Measurements from ENCODE around the gene MSI2.
A peak's percentile ranks its signal among the peaks of the same experiment; 100 is the strongest.
"Not testable (repeated sequence)": the region's sequence is repeated elsewhere in the genome, so short reads cannot be mapped to it uniquely, and the experiment has no call there.

The MSI2 gene

DNA sequence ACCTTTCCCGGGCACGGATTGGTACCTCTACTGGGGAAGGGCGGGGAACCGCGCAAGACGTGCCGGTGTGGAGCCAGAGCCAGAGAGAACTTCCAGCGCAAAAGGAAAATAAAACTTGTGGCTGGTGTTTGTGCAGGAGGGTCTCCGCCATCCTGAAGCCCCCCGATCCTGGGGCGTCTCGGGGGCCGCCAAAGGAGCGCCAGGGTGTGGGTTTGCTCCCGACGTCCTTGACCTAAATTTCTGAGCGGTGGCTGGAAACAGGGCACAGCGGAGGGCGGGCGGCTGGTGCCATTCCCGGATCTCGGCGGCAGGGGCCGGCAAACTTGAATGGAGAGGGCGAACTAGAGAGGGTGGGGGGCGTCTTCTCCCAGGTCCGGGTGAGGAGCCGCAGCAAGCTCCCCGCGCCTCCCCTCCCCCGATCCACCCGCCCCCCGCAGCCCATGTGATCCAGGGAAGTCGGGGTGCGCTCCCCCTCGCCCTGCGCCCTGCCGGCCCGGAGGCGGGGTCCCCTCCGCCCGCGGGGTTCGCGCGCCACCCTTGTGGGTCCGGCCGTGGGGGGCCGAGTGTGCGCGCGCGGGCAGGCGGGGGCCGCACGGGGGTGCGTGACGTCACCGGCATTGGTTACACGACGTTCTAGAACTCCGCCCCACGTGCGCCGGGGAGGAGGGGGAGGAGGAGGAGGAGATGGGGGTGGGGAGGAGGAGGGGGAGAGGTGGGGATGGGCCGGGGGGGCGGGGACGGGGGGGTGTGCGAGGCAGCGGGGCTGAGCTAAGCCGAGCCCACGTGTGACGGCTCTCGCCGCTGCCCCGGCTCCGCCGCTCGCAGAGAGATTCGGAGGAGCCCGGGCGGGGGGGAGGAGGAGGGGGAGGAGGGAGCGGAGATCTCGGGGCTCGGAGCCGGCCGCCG lies at the start of gene MSI2:
Gene MSI2 (plus strand): TSS at position 748 of the 906 bp plus-strand sequence. CDS start 220 bp downstream, outside the sequence.
- peak; percentile 57 for DNase-seq

DNA sequence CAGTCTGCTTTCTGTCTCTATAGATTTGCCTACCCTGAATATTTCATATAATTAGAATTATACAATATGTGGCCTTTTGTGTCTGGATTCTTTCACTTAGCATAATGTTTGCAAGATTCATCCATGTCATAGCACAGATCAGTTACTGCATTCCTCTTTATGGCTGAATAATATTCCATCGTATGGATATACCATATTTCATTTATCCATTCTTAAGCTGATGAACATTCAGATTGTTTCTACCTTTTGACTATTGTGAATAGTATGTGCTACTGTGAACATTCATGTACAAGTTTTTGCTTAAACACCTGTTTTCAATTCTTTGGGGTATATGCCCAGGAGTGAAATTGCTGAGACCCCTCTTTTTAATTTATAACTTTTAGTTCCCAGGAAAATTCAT lies 49.4 kb upstream of the MSI2 start:
- no peak for DNase-seq

DNA sequence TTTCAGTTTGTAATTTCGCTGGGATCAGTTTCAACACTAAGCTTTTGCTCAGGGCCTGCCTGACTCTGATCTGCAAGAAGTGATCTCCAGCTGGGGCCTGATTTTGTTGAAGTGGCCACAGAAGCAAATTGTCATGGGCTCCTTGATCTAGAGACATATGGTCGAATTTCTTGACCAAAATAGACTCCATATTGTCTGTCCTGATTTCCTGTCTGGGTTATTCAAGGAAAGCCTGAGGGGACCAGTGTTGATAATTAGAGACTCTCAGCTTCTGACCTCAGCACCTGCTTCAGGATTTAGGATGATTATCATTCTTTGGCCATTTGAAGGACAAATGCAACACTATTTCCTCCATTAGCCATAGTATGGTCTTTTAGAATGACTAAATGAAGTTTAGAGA lies 48.9 kb upstream of the MSI2 start:
- no peak for DNase-seq

DNA sequence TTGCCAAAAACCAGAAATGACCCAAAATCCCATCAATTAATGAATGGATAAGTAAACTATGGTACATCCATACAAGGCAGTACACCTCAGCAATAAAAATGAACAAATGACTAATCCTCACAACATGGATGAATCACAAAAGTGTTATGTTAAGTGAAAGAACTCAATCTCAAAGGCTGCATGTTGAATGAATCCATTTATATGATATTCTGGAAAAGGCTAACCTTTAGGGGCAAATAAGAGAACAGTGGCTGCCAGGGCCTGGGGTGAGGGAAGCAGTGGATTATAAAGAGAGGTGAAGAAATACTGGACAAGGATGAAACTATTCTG lies 46.1 kb upstream of the MSI2 start:
- no peak for DNase-seq

DNA sequence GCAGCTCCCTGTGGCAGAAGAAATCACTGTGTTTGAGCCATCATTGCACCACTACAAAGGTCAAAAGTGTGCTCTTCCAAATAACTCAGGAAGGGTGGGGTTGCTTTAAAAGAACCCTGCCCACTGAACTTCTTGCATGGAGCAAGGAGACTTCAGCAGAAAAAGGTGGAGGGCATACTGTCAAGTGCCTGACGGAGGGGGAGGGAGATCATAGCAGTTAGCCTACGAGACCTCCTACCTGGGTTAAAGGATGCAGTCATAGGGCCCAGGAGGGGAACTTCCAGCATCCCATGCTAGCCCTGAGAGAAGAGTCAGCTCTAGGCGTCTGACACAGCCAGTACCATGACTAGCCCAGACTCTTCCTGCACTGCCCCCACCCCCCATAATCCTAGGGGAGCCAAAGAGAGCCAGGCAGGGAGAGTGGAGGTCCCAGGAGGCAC lies 45.3 kb upstream of the MSI2 start:
- DNase-seq = no peak

DNA sequence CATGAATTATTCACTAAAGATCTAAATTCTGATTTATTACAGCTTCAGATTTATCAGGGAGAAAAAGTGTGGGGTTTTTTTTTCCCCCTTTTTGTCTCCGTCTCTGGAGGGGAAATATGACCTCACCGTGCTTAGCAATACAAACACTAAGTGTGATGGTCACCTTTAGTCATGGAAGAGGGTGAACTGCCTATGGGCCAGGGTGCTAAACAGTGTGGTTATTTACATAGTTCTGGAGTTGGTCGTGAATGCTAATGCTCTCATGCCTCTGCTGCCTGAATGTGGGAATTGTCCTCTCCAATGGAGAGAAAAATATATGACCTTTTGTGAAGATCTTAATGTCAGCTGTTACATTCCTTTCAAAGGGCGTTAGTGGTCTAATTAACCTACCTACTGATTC lies 44.8 kb upstream of the MSI2 start:
- DNase-seq = no peak

DNA sequence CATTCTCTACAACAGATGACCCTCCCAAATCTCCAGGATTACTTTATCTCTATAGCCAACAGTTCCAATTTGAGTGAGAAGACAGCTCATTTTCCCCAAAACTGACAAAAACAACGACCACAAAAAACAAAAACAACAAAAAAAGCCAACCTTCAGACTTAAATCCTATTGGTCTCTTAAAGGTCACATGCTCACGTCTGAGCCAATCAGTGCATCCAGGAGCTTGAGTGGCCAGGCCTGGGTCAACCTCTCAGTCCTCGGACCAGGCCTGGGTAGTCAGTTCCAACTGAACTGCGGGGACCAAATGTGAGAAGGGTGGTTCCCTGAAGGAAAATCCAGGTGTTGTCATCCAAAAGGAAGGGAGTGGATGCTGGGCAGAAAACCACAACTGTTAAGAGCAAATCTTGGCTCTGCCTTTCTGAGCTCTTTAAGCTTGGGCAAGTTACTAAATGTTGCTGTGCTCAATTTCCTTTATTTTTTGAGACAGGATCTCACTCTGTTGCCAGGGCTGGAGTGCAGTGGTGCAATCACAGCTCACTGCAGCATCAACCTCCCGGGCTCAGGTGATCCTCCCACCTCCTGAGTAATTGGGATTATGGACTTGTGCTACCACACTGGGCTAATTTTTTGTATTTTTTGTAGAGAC lies 43.0 kb upstream of the MSI2 start:
- DNase-seq = no peak

DNA sequence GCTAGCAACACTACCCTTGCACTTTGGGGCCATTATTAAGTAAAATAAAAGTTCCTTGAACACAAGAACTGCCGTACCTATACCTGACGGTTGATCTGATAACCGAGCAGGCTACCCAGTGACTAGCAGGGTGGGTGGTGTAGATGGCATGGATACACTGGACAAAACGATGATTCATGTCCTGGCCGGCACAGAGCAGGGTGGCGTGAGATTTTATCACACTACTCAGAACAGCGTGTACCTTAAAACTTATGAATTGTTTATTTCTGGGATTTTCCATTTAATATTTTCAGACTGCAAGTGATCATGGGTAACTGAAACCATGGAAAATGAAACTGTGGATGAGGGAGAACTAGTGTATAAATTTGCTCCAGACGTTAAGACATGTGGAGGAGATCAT lies 41.0 kb upstream of the MSI2 start:
- no peak for DNase-seq

DNA sequence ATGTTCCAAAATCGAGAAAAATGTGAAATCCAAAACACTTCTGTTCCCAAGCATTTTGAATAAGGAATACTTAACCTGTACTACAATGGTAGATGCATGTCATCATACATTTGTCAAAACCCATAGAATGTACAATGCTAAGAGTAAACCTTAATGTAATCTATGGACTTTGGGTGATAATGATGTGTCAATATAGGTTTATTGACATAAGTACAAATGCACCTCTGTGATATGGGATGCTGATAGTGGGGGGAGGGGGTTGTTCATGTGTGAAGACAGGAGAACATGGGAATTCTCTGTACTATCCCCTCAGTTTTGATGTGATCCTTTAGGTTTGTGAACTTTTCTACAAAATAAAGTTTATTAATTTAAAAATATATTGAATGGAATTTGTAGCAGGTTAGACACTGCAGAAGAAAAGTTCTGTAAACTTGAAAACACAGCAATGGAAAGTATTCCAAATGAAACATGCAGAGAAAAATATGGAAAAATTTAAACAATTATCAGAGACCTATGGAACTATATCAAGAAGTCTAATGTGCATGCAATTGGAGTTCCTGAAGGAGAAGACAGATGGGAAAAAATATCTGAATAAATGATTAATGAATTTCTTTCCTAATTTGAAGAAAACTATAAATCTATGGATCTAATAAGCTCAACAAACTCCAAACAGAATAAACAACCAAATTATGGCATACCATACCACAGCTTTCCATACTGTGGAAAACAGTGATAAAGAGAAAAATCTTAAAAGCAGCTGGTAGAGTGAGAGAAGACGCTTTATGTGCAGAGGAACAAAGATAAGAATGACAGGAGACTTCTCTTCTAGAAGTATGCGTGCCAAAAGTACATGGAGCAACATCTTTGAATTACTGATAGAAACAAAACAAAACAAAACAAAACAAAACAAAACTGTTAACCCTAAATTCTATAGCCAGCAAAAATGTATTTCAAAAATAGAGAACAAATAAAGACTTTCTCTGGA lies 34.7 kb upstream of the MSI2 start:
- DNase-seq = no peak

DNA sequence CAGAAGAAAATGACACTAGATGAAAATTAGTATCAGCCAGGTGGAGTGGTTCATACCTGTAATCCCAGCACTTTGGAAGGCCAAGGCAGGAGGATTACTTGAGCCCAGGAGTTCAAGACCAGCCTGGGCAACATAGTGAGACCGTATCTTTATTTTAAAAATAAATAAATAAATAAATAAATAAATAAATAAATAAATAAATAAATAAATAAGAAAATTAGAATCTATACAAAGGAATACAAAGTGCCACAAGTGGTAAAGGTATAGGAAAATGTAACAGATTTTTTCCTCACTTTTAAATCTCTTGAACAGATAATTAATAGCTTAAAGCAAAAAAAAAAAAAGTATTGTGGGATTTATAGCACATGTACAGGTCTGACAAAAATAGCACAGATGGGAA lies 33.9 kb upstream of the MSI2 start:
- not testable (repeated sequence) for DNase-seq

DNA sequence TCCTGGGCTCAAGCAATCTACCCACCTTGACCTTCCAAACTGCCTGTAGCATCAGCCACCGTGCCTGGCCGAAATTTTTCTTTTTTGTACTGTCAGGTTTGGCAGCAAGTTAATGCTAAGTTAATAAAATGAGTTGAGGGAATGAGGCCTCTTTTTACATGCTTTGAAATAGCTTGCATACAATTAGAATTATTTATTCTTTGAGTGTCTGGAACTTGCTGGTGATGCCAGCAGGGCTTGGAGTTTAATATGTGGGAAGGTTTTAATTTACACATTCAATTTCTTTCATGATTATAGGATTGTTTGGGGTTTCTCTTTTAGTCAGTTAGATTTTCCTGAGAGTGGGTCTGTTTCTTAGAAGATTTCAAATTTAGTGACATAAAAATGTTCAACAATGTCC lies 31.2 kb upstream of the MSI2 start:
- no peak for DNase-seq

DNA sequence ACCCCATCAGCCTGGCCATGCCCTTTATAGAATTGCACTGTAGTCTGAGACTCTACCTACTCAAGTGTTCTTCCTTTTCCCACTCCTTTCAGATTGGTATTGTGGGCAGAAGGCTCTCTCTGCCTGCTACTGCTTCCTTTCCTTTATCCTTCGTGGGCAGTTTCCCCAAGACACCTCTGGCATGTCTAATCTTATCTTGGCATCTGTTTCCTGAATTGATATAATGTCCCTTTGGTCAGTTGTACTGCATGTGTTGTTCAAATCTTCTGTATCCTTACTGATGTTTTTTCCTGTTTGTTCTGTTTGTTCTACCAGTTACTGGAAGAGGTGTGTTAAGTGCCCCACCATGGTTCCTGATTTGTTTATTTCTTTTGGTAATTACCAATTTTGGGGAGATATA lies 29.5 kb upstream of the MSI2 start:
- no peak for DNase-seq

DNA sequence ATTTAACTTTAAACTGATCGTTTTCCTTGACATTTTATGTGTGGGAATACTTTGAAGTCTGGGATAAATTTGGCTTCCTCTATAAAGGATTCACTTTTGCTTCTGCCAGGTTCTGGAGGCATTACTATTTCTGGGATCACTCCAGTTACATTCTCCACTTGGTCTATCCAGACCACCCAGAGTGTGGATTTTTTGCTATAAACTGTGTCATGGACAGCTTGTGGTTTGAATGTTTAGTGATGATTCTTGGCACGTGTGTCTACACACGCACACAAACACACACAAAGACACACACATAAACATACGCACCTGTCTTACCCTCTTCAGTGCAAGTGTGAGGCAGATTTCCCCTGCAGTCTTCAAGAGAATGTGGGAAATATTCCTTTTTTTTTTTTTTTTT lies 27.4 kb upstream of the MSI2 start:
- DNase-seq = no peak

DNA sequence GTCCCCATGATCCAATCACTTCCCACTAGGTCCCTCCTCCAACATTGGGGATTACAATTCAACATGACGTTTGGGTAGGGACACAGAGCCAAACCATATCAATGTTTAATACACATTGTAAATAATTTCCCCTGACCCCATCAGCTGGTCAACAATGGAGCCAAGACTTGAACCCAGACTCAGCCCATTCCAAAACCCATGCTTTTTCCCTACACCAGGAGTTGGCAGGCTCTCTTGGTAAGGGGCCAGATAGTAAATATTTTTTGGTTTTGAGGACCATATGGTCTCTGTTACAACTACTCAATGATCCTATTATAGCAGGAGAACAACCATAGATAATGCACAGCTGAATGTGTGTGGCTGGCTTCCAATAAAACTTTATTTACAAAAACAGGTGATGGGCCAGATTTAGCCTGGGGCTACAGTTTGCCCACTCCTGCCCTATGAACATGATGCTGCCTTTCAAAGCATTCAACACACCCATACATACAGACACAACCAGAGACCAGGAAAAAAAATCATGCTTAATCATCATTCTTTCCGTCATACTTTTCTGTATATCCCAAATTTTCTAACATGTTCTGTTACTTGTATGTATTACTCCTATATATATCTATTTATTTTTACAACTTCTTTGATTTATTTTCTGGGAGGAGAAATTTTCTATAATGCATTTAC lies 22.1 kb upstream of the MSI2 start:
- DNase-seq = no peak

DNA sequence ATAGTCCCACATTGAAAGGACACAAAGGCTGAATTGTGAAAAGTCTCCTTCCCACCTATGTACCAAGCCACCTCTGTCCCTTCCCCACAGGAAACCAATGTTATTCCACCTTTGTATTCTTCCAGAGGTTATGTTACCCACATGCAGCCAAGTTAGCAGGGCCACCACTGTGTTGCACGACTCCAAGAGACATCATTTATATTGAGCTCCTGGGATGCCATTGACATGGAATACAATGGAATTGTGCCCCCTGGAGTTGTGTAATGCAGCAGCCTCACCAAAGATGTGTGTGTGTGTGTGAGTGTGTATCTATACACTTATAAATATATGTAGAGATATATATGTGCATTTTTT lies 21.6 kb upstream of the MSI2 start:
- no peak for DNase-seq

DNA sequence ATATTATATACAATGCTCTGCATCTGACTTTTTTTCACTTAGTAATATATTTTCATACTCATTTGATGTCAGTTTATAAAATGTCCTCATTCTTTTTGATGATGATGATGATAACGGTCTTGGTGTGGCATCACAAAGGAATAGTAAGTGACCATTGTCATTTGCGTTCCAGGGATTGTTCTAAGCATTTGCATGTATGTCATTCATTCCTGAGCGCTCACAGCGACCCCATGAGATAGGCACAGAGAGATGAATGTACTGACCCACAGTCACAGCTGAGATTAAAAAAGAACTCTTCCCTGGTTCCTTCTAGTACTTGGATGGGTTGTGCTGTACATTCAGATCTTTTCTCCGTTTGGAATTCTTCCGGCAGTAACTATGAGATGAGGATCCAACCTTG lies 21.2 kb upstream of the MSI2 start:
- no peak for DNase-seq

DNA sequence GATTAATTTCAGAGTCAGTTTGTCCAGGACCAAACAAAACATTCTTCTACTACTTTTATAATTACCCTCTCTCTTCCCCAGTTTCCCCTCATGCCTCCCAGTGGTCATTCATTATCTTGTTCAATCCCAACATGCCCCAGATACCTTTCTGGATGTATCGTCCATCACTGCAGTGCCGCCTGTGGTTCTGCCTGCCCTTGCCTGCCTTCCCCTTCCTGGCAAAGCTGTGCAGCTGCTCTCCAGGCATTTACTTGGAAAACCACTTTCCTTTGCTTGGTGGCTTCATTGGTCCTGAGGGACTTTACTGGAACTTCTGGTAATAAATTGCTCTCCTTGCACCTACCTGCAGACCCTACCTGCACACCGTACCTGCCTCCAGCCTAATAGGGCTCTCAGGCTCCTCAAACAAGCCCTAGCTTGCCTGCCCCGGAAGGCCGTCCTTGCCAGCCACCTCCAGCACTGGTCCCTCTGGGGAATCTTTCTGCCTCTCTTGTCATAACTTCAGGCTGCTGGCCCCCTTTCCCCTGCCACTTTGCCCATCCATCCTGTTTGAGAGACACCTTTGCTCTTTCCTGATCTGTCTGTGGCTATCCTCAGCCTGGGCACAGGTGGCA lies 19.5 kb upstream of the MSI2 start:
- DNase-seq = no peak

DNA sequence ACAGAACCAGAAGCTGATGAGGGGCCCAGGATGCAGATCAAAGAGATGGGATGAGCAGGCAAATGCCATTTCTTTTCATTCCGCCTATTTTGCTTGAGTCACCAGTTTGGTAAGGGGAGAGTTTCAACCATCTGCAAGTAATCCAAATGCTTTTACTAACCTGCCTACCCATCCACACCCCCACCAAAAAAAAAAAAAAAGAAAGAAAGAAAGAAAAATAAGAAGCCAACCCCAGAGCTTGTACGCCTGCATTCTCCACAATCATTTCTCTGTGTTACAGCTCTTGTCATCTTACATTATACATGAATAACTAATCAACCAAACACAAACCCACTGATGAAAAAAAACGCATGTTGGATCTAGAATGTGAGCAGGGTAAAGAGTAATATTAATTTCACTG lies 15.7 kb upstream of the MSI2 start:
- no peak for DNase-seq

DNA sequence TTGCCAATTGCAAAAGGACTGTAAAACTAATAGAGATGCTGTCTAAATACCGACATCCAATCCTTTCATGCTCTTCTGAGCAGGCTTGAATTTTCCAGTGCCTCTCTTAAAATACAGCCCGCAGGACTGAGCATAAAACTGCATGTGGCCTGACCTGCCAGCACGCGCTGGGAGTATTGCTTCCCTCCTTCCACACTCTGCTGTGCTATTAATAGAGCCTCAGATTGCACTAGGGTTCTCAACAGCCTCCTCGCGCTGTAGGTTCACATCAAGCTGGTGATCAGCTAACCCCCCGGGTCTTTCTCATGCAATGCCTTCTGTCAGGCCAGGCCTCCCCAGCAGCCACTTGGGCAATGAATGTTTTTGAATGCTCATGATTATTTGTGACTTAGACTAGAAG lies 14.2 kb upstream of the MSI2 start:
- DNase-seq = peak; percentile 56

DNA sequence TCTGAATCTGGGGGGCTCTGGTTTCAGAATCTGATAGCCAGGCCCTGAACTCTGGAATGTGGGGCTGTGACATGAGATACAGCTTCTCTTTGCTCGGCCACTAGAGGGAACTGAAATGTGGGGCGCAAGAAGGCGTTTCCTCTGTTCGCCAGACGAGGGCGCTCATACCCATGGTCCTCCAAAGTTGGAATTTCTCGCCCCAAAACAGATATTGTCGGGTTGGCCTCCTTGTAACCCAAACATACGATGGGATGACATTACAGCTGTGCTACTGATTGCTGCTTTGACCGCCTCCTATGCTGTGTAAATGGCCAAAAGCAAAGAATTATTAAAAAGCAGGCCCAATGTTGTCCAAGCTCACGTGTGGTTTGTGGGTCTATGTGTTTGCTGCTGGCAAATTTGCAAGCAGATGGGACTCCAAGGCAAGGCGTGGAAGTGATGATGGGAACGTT lies 13.1 kb upstream of the MSI2 start:
- peak; percentile 42 for DNase-seq

DNA sequence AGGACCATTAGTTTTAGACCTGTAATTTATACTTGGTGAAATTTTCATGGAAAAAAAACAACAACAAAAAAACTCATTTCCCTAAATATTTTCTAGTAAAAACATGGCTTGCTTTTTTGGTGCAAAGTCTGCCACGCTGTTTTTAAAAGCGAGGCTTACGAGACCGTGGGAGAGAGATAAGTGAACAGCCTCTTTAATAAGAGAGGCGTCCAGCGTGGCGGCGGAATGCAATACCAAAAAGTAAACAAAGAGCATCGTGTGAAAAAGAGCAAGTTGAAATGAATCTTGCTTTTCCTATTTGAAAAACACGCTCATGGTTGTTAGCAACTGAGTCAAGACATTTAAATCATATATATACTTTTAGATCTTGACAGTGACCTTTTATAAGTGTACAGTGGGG lies 10.5 kb upstream of the MSI2 start:
- DNase-seq = no peak

DNA sequence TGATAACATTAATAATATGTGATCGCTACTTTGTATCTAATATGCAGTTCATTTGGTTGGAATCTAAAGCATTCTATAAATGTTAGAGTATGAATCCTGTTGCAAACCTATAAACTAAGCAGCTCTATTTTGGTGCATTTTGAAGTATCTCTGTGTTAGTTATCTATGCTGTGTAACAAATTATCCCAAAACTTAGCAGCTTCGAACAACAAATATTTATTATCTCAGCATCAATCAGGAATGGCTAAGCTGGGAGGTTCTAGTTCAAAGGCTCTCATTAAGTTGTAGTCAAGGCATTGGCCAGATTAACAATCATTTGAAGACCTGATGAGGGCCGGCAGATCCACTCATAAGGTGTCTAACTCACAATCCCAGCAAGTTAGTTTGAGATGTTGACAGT lies 10.1 kb upstream of the MSI2 start:
- DNase-seq = no peak
